Forelimb muscle (tissue), 1 donor: Measurements from ENCODE around the gene GLIS1. TPM values are rescaled to one million over a fixed set of nuclear protein-coding genes. Genes with fewer than 3 reads are reported as not detected.

ENCODE experiments used
- DNase-seq: peaks from one replicate; pipeline ENCODE4 v3.0.0-alpha.2; 2013; ENCODE audit warnings: low read depth
- polyA plus RNA-seq: library from polyadenylated mRNA; unstranded; fragments of 120-200 nt; gene quantifications from one replicate; pipeline ENCODE4 v1.2.1, GENCODE V29; 2013; ENCODE audit not compliant: insufficient read length

The GLIS1 gene
- polyA plus RNA-seq, 1 donor, result 0.06 TPM

- DNase-seq, result no peak
Observed at GRCh38 chr1:53736290-53736689, 2.7 kb downstream of the GLIS1 start.

GRCh38 chr1:53735681-53736080 lies 3.3 kb downstream of the GLIS1 start:
- DNase-seq, result no peak

GRCh38 chr1:53735261-53735660 lies 3.7 kb downstream of the GLIS1 start:
- no peak for DNase-seq

- DNase-seq, result no peak
Observed at GRCh38 chr1:53734650-53735211, 4.2 kb downstream of the GLIS1 start.

- no peak for DNase-seq
Observed at GRCh38 chr1:53733975-53734649, 4.9 kb downstream of the GLIS1 start.

GRCh38 chr1:53733447-53733931 lies 5.5 kb downstream of the GLIS1 start:
- no peak for DNase-seq

- DNase-seq, result no peak
Observed at GRCh38 chr1:53732912-53733317, 6.0 kb downstream of the GLIS1 start.

GRCh38 chr1:53732409-53732808 lies 6.6 kb downstream of the GLIS1 start:
- no peak for DNase-seq

- DNase-seq, result no peak
Observed at GRCh38 chr1:53731779-53732305, 7.1 kb downstream of the GLIS1 start.

GRCh38 chr1:53731043-53731600 lies 7.8 kb downstream of the GLIS1 start:
- DNase-seq, result no peak

GRCh38 chr1:53730224-53730865 lies 8.6 kb downstream of the GLIS1 start:
- DNase-seq, result no peak

GRCh38 chr1:53729456-53730223 lies 9.3 kb downstream of the GLIS1 start:
- DNase-seq, result no peak

- no peak for DNase-seq
Observed at GRCh38 chr1:53728702-53729455, 10.1 kb downstream of the GLIS1 start.

- DNase-seq, result no peak
Observed at GRCh38 chr1:53728196-53728595, 10.8 kb downstream of the GLIS1 start.

- no peak for DNase-seq
Observed at GRCh38 chr1:53727461-53728092, 11.4 kb downstream of the GLIS1 start.

GRCh38 chr1:53726009-53726600 lies 12.9 kb downstream of the GLIS1 start:
- no peak for DNase-seq

- DNase-seq, result no peak
Observed at GRCh38 chr1:53725238-53725689, 13.7 kb downstream of the GLIS1 start.

- no peak for DNase-seq
Observed at GRCh38 chr1:53722025-53722424, 16.9 kb downstream of the GLIS1 start.

GRCh38 chr1:53721088-53721487 lies 17.9 kb downstream of the GLIS1 start:
- no peak for DNase-seq

GRCh38 chr1:53719469-53719868 lies 19.5 kb downstream of the GLIS1 start:
- no peak for DNase-seq
